NCI-H1417 (cell line): Measurements from ENCODE around the gene RAB6B.
A peak's percentile ranks its signal among the peaks of the same experiment; 100 is the strongest.

ENCODE experiments used
- DNase-seq, 3 experiments: peaks; one replicate each; lab custom pipeline; 2025; lab: John Stamatoyannopoulos, UW

The RAB6B gene

GRCh38 chr3:133895208-133896001, at the start of gene RAB6B:
TSS of gene RAB6B (minus strand) at chr3:133895882. CDS start at chr3:133895466, 416 bp downstream.
- peak; percentile 28 to 86 (median 80) for DNase-seq

DNA sequence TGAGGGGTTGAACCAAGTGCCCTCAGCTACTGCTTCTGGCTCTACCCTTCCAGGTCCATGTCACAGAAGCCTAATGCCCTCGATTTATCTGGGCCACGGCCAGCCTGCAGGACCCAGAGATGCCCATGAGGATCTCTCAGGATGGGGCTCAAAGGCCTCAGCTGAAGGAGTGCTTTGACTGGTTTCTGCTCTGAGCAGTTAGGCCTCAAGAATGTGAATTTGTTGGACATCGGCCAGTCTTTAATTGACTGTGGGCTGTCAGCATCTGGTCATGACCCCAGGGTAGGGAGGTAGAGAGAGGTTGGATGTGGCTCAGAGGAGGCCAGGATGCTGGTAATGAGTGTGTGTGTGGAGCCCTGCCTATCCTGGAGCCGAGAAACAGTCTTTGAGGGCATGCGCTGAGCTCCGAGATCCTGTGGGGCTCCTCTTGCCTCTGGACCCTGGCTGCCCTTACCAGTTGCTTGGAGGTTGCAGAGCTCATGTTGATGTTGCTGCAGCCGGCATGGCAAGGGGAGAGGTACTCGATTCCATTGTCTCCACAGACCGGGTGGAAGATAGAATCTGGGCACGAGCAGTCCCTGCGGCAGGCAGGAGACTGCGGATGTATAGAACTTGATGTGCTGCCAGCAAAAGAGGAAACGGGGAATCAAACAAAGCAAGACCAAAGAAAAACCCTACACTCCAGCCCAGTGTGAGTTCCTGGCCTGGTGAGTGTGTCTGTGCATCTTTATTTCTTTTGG, 49.1 kb upstream of the RAB6B start:
- no peak for DNase-seq

- DNase-seq: no peak
Measured at GRCh38 chr3:133944181-133944580, 48.5 kb upstream of the RAB6B start.

GRCh38 chr3:133943639-133944141, 48.0 kb upstream of the RAB6B start:
- DNase-seq: no peak

- DNase-seq: no peak
Measured at GRCh38 chr3:133943031-133943535, 47.4 kb upstream of the RAB6B start.

- no peak for DNase-seq
Measured at GRCh38 chr3:133941415-133941821, 45.7 kb upstream of the RAB6B start.

GRCh38 chr3:133940536-133940935, 44.9 kb upstream of the RAB6B start:
- no peak for DNase-seq

- DNase-seq: no peak
Measured at GRCh38 chr3:133939463-133939835, 43.8 kb upstream of the RAB6B start.

DNA sequence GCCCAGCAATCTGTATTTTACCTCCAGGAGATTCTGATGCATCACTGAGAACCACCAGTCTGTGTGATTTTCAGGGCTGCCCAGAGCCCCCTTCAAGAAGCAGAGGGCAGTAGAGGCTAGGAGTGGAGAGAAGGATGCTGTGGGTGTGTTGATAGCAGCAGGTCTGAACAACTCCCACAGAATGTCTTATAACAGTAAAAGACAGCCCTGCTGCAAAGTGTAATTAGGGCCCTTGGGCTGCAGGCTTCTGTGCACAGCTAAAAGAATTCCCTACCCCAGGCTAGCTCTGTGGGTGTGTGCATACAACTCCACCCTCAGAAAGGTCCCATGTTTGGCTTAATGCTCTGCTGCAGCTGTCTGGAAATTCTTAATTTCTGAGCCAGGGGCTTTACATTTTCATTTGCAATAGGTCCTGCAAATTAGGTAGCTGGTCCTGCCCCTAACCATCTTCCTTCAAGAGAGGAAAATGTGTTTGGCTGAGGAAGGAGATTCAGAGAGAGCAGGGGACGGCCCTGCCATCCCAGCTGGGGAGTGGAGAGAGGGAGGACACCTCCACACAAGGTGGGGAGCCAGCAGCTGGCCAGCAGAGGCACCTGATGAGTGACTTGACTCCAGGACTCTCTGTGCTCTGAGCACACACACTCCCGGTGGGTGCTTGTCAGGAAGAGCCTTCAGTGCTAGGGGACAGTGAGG, 43.2 kb upstream of the RAB6B start:
- peak in 1 of 3 experiments; percentile 25 for DNase-seq

GRCh38 chr3:133937756-133938601, 42.3 kb upstream of the RAB6B start:
- no peak for DNase-seq

- DNase-seq: no peak
Measured at GRCh38 chr3:133937061-133937686, 41.5 kb upstream of the RAB6B start.

DNA sequence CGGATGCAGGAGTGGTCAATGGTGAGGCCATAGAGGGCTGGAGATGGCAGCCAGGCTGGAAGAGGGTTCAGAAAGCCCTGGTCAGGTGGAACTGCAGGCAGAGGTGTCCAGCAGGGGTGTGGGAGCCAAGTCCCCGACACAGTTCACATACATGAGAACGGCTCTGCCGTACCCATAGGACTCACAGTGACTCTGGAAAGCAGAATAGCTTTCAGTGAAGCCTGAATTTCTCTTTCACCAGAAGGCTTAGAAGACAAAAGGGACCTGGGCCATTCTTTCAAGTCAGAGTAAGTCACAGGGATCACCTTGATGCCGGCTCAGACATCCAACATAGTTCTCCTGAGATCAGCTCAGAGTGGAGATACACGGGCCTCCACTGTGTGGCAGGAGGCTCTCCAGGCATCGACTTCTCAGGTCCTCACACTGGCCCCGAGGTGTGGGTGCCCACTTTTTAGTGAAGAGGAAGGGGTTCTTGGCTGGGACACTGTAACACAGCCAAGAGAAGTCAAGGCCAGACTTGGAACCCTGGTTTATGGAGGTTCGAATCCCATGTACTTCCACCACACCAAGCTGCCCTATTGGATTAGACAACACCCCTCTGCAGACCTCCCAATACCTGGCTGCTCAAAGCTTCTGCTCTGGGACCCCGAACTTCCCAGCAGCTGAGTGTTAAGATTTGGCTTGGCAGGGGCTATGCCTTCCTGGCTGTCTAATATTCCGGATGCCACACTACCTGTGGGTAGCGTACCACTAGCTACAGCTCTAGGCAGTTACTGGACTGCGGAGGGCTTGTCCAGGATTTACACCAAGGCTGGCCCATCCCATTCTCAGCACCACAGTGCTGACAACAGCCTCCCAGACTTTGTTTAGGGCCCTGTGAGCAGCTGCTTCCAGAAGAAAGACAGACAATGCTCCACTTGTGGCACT, 40.4 kb upstream of the RAB6B start:
- no peak for DNase-seq

DNA sequence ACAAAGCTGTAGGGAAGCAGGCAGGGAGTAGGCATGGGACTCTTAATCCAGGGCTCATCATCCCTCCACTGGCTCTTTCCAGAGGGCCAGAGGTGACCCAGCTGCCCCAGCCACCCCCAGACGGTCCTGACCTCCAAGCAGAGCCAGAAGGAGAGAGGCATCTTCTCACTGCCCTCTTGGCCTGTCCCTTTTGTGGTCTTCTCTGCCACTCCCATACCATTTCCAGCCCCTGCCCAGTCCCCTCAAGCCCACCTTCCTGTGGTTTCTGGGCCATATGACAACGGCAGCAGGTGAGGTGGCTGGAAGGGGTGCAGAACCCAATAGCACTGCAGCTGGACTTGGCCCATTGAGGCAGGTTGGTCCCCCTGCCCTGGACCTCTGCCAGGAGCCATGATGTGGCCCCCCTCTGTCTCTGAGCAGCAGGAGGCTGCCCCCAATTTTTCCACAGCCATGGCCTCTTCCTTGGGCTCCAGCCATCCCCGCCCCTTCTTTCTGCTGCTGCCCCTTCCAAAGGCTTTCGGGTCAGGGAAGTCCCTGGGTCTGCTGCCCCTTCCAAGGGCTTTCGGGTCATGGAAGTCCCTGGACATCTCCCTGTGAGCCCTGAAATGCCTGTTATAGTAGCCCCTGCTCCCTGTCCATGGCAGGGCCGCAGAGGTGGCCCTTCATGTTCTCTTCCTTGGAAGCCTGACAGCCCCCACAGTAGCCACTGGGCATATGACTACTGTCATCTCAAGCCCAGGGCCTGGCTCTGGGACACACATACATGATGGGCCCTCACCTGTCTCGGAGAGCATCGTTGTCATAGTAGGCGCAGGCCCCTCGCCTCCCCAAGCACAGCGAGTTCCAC, 39.5 kb upstream of the RAB6B start:
- no peak for DNase-seq

GRCh38 chr3:133934073-133934970, 38.6 kb upstream of the RAB6B start:
- no peak for DNase-seq

DNA sequence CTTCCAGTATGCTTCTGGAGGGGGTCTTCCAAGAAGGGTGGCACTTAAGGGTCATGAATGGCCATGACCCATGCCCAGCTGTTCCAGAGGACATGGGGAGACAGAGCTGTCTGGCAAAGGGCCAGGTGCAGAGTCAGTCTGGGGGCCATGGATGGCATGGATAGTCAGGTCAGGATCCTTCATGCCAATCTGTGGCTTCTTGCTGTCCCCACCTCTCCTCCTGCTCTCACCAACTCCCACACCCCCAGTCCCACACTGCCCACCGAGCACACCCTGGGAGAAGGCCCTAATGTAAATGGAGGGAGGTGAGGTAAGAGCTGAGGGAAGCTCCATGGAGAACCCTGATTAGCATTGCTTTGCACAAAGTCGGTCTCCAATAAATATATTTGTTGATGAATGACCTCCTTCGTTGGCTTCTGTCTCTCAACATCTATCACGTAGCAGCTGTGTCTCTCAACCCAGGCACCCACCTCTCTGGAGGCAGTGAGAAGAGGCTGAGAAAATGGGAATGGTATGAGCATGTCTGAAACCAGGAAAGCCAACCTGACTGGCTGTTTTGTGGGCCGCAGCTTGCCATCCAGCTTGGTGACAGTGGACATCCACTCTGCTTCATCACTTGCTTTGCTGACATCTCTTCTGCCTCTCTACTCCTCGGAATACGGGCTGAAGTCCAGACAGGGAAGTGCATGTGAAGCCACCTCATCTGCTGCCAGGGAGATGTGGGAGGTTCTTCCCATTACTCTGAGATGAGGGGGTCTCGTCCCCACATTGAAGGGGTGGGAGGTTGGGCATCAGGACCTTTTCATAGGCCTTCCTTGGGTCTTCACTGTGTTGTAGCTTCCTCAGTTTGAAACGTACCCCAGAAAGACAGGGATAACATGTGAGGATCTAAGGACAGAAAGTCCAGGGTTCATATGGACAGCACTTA, 37.7 kb upstream of the RAB6B start:
- no peak for DNase-seq

GRCh38 chr3:133932009-133932408, 36.3 kb upstream of the RAB6B start:
- no peak for DNase-seq

DNA sequence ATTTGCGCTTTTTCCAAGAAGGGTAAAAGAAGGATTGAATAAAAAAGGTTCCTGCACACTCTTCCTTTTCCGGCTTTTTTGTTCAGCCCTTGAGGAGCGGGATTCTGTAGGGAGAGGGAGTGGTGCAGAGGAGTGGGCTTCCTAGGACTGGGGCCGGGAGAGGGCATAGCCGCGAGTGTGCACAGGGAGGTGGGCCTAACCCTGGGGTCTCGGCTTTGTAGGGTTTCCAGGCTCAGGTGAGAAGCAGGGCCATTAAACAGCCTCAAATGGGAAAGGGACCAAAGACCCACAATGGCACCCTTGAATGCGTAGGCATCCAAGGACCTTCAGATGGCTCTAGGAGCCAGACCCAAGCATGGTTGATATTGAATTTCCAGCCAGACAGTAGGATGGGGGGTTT, 35.4 kb upstream of the RAB6B start:
- DNase-seq: no peak
